OCI-LY1 (cell line): Measurements from ENCODE around the gene CCT4.
A peak's percentile ranks its signal among the peaks of the same experiment; 100 is the strongest.
"Not testable (repeated sequence)": the region's sequence is repeated elsewhere in the genome, so short reads cannot be mapped to it uniquely, and the experiment has no call there.

ENCODE experiments used
- CTCF ChIP-seq: fragments of 200-600 bp; sonication (generic), shearing (Covaris generic); IDR thresholded peaks from 2 replicates; pipeline ENCODE4 v1.5.1; 2017; ENCODE audit warnings: mild to moderate bottlenecking, antibody characterized with exemption, low read length, moderate library complexity, mixed read lengths
- EZH2 ChIP-seq: fragments of 200-600 bp; sonication (generic), shearing (Covaris generic); IDR thresholded peaks from 2 replicates; pipeline ENCODE4 v1.8.0; 2017; ENCODE audit warnings: borderline replicate concordance, mixed run types, mild to moderate bottlenecking, antibody characterized with exemption, low read length, moderate library complexity, mixed read lengths

DNA sequence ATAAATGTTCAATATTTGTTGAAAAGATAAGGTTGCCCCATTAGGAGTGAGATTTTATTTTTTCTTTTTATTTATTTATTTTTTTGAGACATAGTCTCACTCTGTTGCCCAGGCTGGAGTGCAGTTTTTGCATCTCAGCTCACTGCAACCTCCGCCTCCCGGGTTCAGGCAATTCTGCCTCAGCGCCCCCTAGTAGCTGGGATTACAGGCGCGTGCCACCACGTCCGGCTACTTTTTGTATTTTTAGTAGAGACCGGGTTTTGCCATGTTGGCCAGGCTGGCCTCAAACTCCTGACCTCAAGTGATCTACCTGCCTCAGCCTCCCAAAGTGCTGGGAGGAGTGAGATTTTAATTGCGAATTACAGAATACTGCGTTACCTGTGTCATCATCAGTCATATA lies 37.2 kb downstream of the CCT4 start:
- TF ChIP-seq CTCF, result peak; percentile 38; the same call in 1 of the 2 replicates
- TF ChIP-seq EZH2, result not testable (repeated sequence)
